NB4 (cell line): ENCODE results near the gene NTN4.

Experiments
- DNase-seq: peaks from one replicate; pipeline ENCODE4 v3.0.0; 2010; ENCODE audit warnings: low read depth
- H3K4me3 ChIP-seq: one replicate; pipeline ENCODE4 v1.5.1; 2011; ENCODE audit warnings: mild to moderate bottlenecking, low read depth, low read length, moderate library complexity
- MYC ChIP-seq: IDR thresholded peaks from 2 replicates; pipeline ENCODE4 v1.6.1; 2011; ENCODE audit warnings: low read depth, low read length
- POLR2A ChIP-seq: IDR thresholded peaks from 2 replicates; pipeline ENCODE4 v1.6.1; 2011; ENCODE audit warnings: mild to moderate bottlenecking; ENCODE audit not compliant: insufficient read length; ENCODE audit errors: extremely low read depth
- TF ChIP-seq, protein P1 (sequence below): IDR thresholded peaks from one replicate; pipeline ENCODE4 v1.5.1; 2012; ENCODE audit warnings: low read depth, low read length
- TF ChIP-seq, protein P2 (sequence below): IDR thresholded peaks from 2 replicates; pipeline ENCODE4 v1.6.1; 2011; ENCODE audit warnings: low read depth, low read length

The NTN4 gene

DNA sequence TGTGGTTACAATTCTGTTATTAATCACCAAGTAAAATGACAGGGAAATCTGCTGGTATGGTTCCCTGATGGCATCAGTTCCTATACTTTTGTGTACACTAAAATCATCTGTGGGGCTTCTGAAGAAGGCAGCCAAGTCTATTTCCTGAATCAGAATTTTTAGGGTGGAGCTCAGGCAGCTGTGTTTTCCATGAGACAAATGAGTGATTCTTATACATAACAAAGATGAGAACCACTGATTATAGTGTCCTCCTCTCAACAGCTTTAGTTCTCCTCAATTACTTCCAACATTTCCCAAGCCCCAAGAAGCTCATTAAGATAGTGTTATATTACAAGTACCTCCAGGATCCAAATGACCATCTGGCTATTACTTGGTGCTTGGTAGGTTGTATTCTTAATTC is 174.8 kb downstream of the NTN4 start:
- H3K4me3 ChIP-seq, result no peak overlapping the region
- no peak for TF ChIP-seq POLR2A
- no peak for TF ChIP-seq MYC
- TF ChIP-seq, protein P1, sequence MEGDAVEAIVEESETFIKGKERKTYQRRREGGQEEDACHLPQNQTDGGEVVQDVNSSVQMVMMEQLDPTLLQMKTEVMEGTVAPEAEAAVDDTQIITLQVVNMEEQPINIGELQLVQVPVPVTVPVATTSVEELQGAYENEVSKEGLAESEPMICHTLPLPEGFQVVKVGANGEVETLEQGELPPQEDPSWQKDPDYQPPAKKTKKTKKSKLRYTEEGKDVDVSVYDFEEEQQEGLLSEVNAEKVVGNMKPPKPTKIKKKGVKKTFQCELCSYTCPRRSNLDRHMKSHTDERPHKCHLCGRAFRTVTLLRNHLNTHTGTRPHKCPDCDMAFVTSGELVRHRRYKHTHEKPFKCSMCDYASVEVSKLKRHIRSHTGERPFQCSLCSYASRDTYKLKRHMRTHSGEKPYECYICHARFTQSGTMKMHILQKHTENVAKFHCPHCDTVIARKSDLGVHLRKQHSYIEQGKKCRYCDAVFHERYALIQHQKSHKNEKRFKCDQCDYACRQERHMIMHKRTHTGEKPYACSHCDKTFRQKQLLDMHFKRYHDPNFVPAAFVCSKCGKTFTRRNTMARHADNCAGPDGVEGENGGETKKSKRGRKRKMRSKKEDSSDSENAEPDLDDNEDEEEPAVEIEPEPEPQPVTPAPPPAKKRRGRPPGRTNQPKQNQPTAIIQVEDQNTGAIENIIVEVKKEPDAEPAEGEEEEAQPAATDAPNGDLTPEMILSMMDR, result no peak
- TF ChIP-seq, protein P2, sequence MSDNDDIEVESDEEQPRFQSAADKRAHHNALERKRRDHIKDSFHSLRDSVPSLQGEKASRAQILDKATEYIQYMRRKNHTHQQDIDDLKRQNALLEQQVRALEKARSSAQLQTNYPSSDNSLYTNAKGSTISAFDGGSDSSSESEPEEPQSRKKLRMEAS, result no peak
- DNase-seq, result no peak

DNA sequence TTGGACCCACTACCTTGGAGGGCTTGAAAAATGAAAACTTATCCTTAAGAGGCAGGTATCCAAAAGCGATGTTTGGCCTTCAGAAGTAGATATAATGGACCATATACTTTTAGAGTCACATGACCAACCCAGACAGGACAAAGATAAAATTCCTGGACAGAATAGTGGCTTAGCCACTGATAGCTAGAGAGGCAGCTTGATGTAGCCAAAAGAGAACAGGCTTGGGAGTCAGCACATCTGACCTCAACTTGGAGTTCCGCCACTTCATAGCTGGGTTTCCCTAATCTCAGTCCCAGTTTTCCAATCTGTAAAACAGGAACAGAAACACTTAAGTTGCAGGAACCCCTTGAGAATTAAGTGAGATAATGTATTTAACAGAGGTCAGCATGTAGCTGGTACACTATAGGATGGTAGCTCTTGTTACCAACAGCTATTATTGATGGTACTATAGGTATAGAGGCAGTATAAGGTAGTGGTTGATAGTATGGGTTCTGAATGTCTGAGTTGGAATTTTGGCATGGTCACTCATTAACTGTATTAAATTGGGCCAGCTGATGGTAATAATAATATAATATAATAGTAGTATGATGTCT is 176.1 kb downstream of the NTN4 start:
- TF ChIP-seq, protein P2, result no peak
- TF ChIP-seq, protein P1, result no peak
- no peak for TF ChIP-seq MYC
- TF ChIP-seq POLR2A, result no peak
- no peak overlapping the region for H3K4me3 ChIP-seq
- DNase-seq, result no peak

DNA sequence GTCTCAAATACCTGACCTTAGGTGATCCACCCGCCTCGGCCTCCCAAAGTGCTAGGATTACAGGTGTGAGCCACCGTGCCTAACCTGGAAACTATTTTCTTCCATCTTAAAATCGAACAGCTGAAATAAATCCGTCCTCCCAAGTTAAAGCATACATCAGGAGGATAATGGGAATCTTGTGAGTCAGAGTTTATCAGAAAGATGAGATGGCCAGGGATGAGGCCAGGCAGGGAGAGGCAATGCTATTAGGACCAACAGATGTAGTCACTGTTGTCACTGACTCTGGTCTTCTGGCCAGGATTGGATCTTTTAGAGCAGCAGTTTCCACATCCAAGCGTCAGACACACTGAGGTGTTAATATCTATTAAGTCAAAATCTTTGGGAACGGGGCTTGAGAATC is 177.5 kb downstream of the NTN4 start:
- TF ChIP-seq, protein P1, result no peak
- TF ChIP-seq, protein P2, result no peak
- TF ChIP-seq MYC (no peak), POLR2A (no peak)
- H3K4me3 ChIP-seq, result no peak overlapping the region
- no peak for DNase-seq

DNA sequence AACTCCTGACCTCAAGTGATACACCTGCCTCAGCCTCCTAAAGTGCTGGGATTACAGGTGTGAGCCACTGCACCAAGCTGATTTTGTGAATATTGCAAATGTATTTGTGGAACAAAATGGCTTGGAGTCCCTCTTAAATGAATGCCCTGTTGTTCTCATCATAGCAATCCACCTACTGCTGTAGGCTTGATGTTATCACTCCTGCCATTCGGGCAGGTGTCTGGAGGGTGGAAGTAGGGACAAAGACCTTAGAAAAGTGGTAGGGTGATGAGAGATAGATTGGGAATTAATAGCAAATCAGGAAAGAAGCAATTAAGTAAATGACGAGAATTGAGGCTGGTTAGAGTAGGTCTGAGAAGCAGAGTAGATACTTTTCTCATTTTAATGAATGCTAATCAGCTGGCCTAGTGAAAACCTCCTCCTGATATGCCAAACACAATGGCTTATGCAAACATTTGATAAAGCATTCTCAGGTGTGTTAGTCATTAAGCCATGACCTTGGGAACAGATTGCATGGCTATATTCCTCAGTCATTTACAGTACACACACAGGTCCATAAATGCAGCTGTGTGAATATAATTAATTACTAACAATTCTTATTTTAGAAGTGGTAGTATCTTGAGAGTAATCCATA is 178.8 kb downstream of the NTN4 start:
- no peak overlapping the region for H3K4me3 ChIP-seq
- no peak for DNase-seq
- TF ChIP-seq, protein P1, result no peak
- TF ChIP-seq MYC (no peak), POLR2A (no peak)
- TF ChIP-seq, protein P2, result no peak

DNA sequence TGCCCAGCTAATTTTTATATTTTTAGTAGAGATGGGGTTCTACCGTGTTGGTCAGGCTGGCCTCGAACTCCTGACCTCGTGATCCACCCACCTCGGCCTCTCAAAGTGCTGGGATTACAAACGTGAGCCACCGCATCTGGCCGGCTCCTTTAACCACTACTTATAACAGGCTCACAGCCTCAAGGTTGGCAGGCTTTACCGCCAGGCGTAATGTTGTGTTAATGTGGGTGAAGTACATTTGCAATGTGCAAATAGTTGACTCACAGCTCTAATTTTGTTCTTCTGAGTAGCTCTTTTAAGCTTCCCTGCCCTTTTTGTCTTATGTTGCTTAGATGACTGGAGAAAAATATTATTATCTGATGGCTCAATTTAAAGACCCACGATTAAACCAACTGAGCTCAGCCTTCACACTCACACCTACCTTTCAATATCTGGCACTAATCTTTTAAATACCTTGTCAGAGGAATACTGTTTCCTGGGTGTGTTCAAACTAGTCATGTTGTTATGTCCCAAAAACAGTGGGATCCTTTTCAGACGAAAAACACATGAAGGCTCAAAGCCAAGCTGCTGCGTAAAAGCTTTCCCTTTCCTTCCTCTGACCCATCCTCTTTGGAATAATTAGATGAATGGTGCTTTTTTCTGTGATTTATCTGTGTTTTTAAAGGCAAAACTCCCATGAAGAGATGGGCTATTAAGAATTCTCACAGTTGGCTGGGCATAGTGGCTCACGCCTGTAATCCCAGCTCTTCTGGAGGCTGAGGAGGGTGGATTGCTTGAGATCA is 182.1 kb downstream of the NTN4 start:
- H3K4me3 ChIP-seq, result no peak overlapping the region
- TF ChIP-seq MYC (no peak), POLR2A (no peak)
- TF ChIP-seq, protein P1, result no peak
- TF ChIP-seq, protein P2, result no peak
- no peak for DNase-seq
